Mesothelial cell of epicardium (in vitro differentiated cells): ENCODE results near the gene PTPRN2. TPM values are rescaled to one million over a fixed set of nuclear protein-coding genes. Genes with fewer than 3 reads are reported as not detected.
"Not testable (repeated sequence)": the region's sequence is repeated elsewhere in the genome, so short reads cannot be mapped to it uniquely, and the experiment has no call there.

ENCODE experiments used
- DNase-seq, 2 experiments: peaks; one replicate each; pipeline ENCODE4 v3.0.0; 2021; ENCODE audit warnings: low spot score in 2 of 2; ENCODE audit not compliant: unreplicated experiment in 2 of 2
- H3K27ac Mint-ChIP-seq: 2 replicates; pipeline ENCODE4 v1.8.0; 2021; ENCODE audit warnings: mixed read lengths
- H3K27me3 Mint-ChIP-seq: 2 replicates; pipeline ENCODE4 v1.8.0; 2021; ENCODE audit warnings: low read depth, mixed read lengths
- H3K36me3 Mint-ChIP-seq: 2 replicates; pipeline ENCODE4 v1.8.0; 2021; ENCODE audit warnings: mixed read lengths
- H3K4me1 Mint-ChIP-seq: 2 replicates; pipeline ENCODE4 v1.8.0; 2021; ENCODE audit warnings: mixed read lengths
- H3K4me3 Mint-ChIP-seq: 2 replicates; pipeline ENCODE4 v1.8.0; 2021; ENCODE audit warnings: mild to moderate bottlenecking, moderate library complexity, mixed read lengths
- H3K9me3 Mint-ChIP-seq: 2 replicates; pipeline ENCODE4 v1.8.0; 2021; ENCODE audit warnings: mixed read lengths
- CTCF ChIP-seq: fragments of 200-600 bp; sonication (generic); IDR thresholded peaks from one replicate; pipeline ENCODE4 v1.5.0; 2021; ENCODE audit warnings: antibody characterized with exemption; ENCODE audit not compliant: unreplicated experiment
- total RNA-seq: library from RNA; stranded (reverse); gene quantifications from 3 replicates; pipeline ENCODE4 v1.2.1, GENCODE V29; 2021

Gene PTPRN2
- total RNA-seq, 1 donor from 2014 or later = 2.2 TPM

- no peak for TF ChIP-seq CTCF
- Mint-ChIP-seq H3K27me3 (peaks cover 4% of the 10 kb centered on the region), H3K36me3 (no peaks in the 10 kb centered on the region), H3K4me3 (no peak overlapping the region), H3K4me1 (no peaks in the 10 kb centered on the region), H3K27ac (no peak overlapping the region), H3K9me3 (no peaks in the 10 kb centered on the region)
- DNase-seq = no peak
Observed at GRCh38 chr7:158406801-158407200, 180.8 kb downstream of the PTPRN2 start.

- Mint-ChIP-seq H3K27me3 (peaks cover 9% of the 10 kb centered on the region), H3K4me1 (no peaks in the 10 kb centered on the region), H3K9me3 (no peaks in the 10 kb centered on the region), H3K36me3 (no peaks in the 10 kb centered on the region), H3K27ac (no peak overlapping the region), H3K4me3 (no peak overlapping the region)
- DNase-seq = no peak
- no peak for TF ChIP-seq CTCF
Observed at GRCh38 chr7:158406364-158406763, 181.3 kb downstream of the PTPRN2 start.

GRCh38 chr7:158405771-158406170 is 181.9 kb downstream of the PTPRN2 start:
- not testable (repeated sequence) for H3K4me3 Mint-ChIP-seq, H3K4me1 Mint-ChIP-seq, H3K27me3 Mint-ChIP-seq, H3K36me3 Mint-ChIP-seq, DNase-seq, H3K27ac Mint-ChIP-seq, H3K9me3 Mint-ChIP-seq

GRCh38 chr7:158405324-158405723 is 182.3 kb downstream of the PTPRN2 start:
- no peaks in the 10 kb centered on the region for H3K4me1 Mint-ChIP-seq

GRCh38 chr7:158404031-158404761 is 183.4 kb downstream of the PTPRN2 start:
- Mint-ChIP-seq H3K27ac (no peak overlapping the region), H3K4me3 (no peak overlapping the region)
- no peak for DNase-seq

More at GRCh38 chr7:158405324-158405723, 182.3 kb downstream of the PTPRN2 start:
- no peaks in the 10 kb centered on the region for H3K36me3 Mint-ChIP-seq
- no peak overlapping the region for H3K4me3 Mint-ChIP-seq
- H3K9me3 Mint-ChIP-seq = no peaks in the 10 kb centered on the region
- peaks cover 9% of the 10 kb centered on the region for H3K27me3 Mint-ChIP-seq
- no peak overlapping the region for H3K27ac Mint-ChIP-seq
- no peak for TF ChIP-seq CTCF
- DNase-seq = no peak

More at GRCh38 chr7:158404031-158404761, 183.4 kb downstream of the PTPRN2 start:
- H3K36me3 Mint-ChIP-seq = no peaks in the 10 kb centered on the region
- peaks cover 7% of the 10 kb centered on the region for H3K27me3 Mint-ChIP-seq
- no peak for TF ChIP-seq CTCF
- no peaks in the 10 kb centered on the region for H3K4me1 Mint-ChIP-seq
- H3K9me3 Mint-ChIP-seq = no peaks in the 10 kb centered on the region
